8988T (cell line): ENCODE results near the gene CDH13.

ENCODE experiments used
- DNase-seq: peaks from one replicate; pipeline ENCODE4 v3.0.0; 2011

Gene CDH13

GRCh38 chr16:82653550-82654511, 27.1 kb downstream of the CDH13 start:
- no peak for DNase-seq

DNA sequence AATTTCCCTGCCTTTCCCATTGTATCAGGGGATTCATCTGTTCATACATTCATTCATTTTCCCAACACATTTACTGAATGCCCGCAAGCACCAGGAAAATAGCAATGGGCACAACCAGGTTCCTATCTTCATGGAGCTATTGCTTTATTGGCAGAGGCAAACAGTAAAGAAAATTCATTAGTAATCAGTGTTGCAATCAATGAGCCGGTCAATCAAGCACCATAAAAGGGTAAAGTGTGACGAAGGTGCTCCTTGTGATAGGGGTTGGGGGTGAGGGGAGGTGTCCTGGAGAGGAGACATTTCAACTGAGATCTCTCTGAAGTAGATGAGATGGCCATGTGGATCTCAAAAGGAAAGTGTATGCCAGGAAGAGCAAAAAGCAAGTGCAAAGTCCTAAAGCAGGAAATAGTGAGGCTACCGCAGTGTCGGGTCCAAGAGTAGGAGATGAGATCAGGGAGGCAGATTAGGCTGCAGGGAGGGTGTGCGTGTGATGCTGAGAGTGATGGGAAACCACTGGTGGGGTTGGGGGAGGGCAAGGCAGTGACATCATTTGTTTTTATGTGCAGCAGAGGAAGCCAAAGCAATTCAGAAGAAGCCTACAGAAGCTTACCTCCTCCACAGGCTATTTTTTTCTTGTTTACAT, 28.4 kb downstream of the CDH13 start:
- no peak for DNase-seq

- no peak for DNase-seq
Observed at GRCh38 chr16:82655720-82656490, 29.1 kb downstream of the CDH13 start.

- DNase-seq: no peak
Observed at GRCh38 chr16:82657239-82657638, 30.5 kb downstream of the CDH13 start.

GRCh38 chr16:82657786-82658185, 31.0 kb downstream of the CDH13 start:
- no peak for DNase-seq

DNA sequence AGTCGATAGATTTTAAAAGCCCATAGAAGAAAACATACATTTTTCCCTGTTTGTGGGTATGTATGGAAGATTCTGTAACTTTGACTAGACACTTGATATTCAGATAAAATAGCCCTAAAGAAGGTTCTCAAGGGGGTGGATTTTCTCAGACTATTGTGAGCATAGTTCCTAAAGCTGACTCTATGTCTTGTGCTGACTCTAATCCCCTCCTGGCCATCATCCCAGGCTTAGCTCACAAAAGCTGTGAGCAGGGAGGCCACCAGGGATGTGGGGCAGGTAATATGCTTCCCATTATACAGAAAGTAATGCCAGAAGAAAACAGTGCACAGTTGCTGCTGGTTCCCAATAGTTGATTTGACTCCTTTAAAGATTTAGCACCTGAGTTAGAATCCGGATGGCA, 32.0 kb downstream of the CDH13 start:
- no peak for DNase-seq

- no peak for DNase-seq
Observed at GRCh38 chr16:82660075-82660645, 33.4 kb downstream of the CDH13 start.

GRCh38 chr16:82660966-82661365, 34.2 kb downstream of the CDH13 start:
- DNase-seq: no peak

- DNase-seq: no peak
Observed at GRCh38 chr16:82664181-82664580, 37.4 kb downstream of the CDH13 start.

DNA sequence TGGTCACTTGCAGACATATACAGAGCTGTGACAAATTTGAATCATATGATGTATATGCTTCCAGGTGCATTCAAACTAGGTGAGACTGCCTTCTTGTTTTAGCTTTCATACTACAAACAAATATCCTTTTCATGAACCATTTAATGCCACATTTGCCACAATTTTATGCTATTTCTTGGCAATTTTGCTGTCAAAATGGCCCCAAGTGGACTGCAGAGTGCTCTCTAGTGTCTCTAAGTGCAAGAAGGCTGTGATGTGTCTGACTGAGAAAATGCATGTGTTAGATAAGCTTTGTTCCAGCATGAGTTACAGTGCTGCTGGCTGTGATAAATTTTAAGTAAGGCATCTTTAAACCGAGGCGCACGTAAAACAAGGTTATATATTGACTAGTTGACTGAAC, 38.3 kb downstream of the CDH13 start:
- no peak for DNase-seq

- no peak for DNase-seq
Observed at GRCh38 chr16:82667437-82667836, 40.7 kb downstream of the CDH13 start.

DNA sequence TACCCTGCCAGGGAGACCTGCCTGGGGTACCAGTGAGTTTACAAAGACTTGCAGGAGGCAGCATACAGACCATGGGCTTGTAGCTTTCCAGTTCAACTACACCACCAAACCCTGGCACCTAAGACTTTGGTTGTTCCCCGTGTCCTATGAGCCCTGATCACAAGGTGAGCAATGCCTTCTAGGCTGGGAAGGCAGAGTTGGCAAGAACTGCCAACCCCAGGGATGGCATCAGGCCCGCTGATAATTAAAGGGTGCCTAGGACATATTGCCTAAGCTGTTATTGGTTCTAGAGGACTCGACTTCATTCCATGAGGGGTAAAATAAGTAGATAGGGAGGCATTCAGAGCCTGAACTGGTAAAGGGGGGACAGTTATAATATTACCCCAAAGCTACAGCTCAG, 41.3 kb downstream of the CDH13 start:
- DNase-seq: no peak

DNA sequence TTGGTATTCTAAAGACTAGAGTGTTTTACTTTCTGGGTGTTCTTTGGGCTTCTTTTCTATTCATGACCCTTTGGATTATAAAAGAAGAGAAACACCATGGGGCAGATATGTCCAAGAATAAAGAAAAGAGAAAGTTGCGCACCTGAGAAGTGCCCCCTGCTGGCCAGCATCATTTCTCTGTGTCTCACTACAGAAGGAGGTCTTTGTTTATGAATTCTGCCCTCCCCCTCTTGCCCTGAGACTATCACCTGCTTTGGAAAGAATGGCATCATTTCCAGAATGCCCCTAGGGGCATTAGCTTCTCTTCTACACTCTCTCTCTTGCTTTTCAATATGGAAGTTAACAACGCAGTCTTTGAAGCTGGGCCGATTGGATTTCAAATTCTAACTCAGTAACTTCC, 45.0 kb downstream of the CDH13 start:
- DNase-seq: no peak

DNA sequence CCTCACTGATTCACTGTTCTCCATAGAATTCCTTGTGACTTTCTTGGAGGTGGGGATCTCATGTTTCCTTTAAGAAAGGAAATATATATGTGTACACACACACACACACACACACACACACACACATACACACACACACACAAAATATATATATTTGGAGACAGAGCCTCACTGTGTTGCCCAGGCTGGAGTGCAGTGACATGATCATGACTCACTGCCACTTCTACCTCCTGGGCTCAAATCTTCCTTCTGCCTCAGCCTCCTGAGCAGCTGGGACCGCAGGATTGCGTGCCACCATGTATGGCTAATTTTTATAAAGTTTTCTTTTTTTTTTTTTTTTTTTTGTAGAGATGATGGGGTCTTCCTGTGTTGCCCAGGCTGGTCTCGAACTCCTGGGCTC, 45.9 kb downstream of the CDH13 start:
- no peak for DNase-seq

DNA sequence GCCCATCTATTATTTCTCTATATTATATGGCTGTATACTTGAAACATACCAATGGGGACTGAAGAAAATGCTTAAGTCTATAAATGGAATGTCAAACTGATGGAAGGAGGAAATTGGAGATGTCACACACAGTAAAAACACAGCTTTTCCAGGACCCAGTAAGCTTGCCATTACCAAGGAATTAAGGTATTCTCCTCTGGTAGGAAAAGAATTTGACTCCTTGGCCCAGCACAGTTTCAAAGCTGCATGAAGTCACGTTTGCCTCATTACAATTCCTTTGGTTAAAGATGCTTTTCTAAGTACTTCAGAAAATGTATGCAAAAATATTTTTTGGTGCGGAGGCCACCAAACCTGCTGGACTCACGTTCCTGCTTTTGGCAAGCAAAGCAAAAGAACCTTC, 48.5 kb downstream of the CDH13 start:
- no peak for DNase-seq

DNA sequence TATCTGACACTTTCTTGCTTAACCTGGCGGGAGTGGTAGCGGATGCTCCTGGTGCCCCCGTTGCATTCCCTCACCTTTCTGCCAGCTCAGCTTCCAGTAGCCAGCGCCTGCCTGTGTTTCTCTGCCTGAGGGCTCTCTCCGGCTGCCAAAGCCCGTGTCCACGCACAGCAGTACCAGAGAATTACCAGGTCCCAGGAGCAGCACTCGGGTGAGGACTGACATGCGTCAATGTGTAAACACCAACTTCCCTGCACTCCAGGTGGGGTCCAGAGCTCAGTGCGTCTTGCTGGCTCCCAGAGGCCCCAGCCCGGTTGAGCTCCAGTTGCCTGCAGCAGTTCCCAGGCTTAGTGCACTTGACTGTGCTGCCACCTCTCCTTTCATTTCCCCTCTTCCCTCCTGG, 54.8 kb downstream of the CDH13 start:
- no peak for DNase-seq

- DNase-seq: no peak
Observed at GRCh38 chr16:82682767-82683166, 56.0 kb downstream of the CDH13 start.

DNA sequence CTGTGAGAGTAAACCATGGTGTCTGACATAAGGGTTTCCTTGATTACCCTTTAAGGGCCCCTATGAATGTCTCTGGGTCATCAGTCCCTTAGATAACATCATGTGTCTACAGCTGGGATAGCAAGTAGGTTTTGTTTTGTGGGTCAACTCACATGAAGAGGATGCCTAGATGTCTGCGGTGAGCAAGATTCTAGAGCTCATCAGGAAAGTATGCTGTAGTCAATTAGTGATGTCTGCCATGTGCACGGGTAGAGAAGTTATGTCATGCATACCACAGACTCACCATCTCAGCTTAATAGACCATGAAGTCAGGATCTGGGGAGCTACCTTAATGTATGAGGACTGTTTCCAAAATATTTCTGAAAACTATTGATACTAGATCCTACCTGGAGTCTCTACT, 57.5 kb downstream of the CDH13 start:
- DNase-seq: no peak

- DNase-seq: no peak
Observed at GRCh38 chr16:82685526-82685925, 58.8 kb downstream of the CDH13 start.

DNA sequence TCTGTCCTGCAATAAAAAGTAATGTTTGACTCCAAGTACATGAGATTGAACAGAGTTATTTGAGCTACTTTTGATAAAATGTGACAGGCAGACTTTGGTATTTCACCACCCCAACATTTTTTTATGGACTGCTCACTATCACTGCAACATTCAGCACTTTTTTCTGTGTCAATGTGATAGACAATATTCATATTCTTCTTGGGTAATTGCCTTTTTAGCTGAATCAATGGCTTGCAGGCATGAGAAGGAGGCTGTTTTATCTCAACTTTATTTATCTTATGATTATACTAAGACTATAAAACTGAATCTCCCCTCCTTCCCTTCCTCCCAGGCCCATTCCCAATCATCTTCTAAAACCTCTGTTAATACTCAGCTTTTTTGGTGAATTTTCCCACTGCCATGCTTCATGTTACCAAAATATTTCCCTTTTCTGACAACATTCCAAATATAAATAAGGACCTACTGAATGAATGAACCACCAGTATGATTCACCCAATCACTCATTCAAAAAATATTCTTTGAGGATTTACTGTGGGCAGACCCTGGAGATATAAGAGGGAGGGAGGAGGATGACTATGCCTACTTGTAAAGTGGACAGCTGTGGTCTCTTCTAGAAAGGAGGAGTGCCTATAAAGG, 67.6 kb downstream of the CDH13 start:
- no peak for DNase-seq

DNA sequence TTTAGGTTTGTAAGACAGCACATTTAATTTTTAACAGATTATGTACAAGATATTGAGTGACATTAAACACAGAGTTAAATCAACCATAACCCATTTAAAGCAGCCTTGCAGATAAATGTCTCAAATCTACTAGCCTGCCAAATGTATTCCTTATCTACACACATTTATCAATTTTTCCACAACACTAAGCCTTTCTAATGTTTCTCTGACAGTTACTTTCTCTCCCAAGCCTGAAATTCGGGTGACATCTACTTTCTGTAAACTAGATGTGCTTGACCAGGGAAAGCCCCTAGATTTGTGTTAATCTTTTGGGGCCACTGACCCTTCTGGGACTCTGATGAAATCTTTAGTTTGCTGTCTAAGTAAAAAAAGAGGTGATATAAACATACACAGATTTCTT, 69.0 kb downstream of the CDH13 start:
- no peak for DNase-seq

- no peak for DNase-seq
Observed at GRCh38 chr16:82699260-82699659, 72.5 kb downstream of the CDH13 start.
